Sigmoid colon (tissue), 7 donors: ENCODE data around the gene EPX. TPM values are rescaled to one million over a fixed set of nuclear protein-coding genes. Genes with fewer than 3 reads are reported as not detected.

Experiments
- DNase-seq: peaks from one replicate; pipeline ENCODE4 v3.0.0-alpha.2; 2019
- H3K27ac ChIP-seq, 4 donors: fragments of 200-600 bp; sonication (generic); one replicate each; pipeline ENCODE4 v1.5.1; 2016 to 2019; ENCODE audit warnings: mild to moderate bottlenecking in 1 of 4
- H3K27me3 ChIP-seq, 3 donors: fragments of 200-600 bp; sonication (generic); one replicate each; pipeline ENCODE4 v1.5.1; 2019; ENCODE audit warnings: mild to moderate bottlenecking in 1 of 3
- H3K36me3 ChIP-seq, 4 donors: fragments of 200-600 bp; sonication (generic); one replicate each; pipeline ENCODE4 v1.5.1; 2016 to 2019
- H3K4me1 ChIP-seq, 4 donors: fragments of 200-600 bp; sonication (generic); one replicate each; pipeline ENCODE4 v1.5.1; 2017 to 2019
- H3K4me3 ChIP-seq, 4 donors: fragments of 200-600 bp; sonication (generic); one replicate each; pipeline ENCODE4 v1.5.1; 2017 to 2019; ENCODE audit warnings: mild to moderate bottlenecking in 2 of 4, moderate library complexity in 1 of 4
- H3K9me3 ChIP-seq, 4 donors: fragments of 200-600 bp in 3 of 4; sonication (generic) in 3 of 4; one replicate each; pipeline versions ENCODE4 v1.5.1 to v1.6.1; 2013 to 2019
- EP300 ChIP-seq, 4 donors: sonication (generic); formaldehyde crosslinking; IDR thresholded peaks; one replicate each; pipeline ENCODE4 v1.6.1; 2017; ENCODE audit warnings: antibody characterized with exemption in 4 of 4
- POLR2A ChIP-seq, 2 donors: fragments of 450-650 bp; IDR thresholded peaks; one replicate each; pipeline ENCODE4 v1.6.1; 2016; ENCODE audit warnings: antibody characterized with exemption in 2 of 2, mild to moderate bottlenecking in 2 of 2, moderate library complexity in 2 of 2
- POLR2AphosphoS5 ChIP-seq, 4 donors: sonication (generic); formaldehyde crosslinking; IDR thresholded peaks; one replicate each; pipeline ENCODE4 v1.6.1; 2017; ENCODE audit warnings: antibody characterized with exemption in 4 of 4
- WGBS, 2 donors: extraction: QIAGEN DNeasy Blood & Tissue Kit; methylation state at CpG; one replicate each; pipeline ENCODE4 v1.1.7; 2013; 5-methylcytosine and 5-hydroxymethylcytosine counted together
- intact Hi-C: fragments of 100-400 bp; cut with DNase I; formaldehyde crosslinking; loops from one replicate; pipeline ENCODE4 v1.15.1; 2023
- polyA plus RNA-seq, 3 donors: library from polyadenylated mRNA; stranded (reverse); fragments of 200-250 nt; gene quantifications; one replicate each; pipeline ENCODE4 v1.2.3, GENCODE V29; 2013
- total RNA-seq, 4 donors: library from RNA; depleted of rRNA; stranded (reverse); fragments of >200 nt; gene quantifications; one replicate each; pipeline ENCODE4 v1.1.0, GENCODE V29; 2016
- TF ChIP-seq, protein P1 (sequence below), 4 experiments: fragments of 450-650 bp in 3 of 4; fragments of 200-600 bp in 1 of 4; IDR thresholded peaks; one replicate each; pipeline ENCODE4 v1.5.1; 2016 to 2019; ENCODE audit warnings: antibody characterized with exemption in 4 of 4, mild to moderate bottlenecking in 3 of 4, moderate library complexity in 2 of 4
- donor health status: healthy with polysubstance abuse.
- donor health status: Bipolar disorder and iron deficiency.
- donor health status: healthy.

EPX gene
- total and polyA plus RNA-seq, 7 donors = 0.03 TPM; not detected in 6

GRCh38 chr17:58252141-58252540, 59.6 kb downstream of the EPX start:
- Histone ChIP-seq H3K4me1 (peaks cover 0 to 13% (median 12%) of the 10 kb centered on the region in 4 donors), H3K27me3 (peaks cover 0 to 30% (median 14%) of the 10 kb centered on the region in 3 donors)
- WGBS, 2 donors = 65 to 77% methylated on average over 9 of the region's 9 CpGs

GRCh38 chr17:58253082-58253481, 60.6 kb downstream of the EPX start:
- Histone ChIP-seq H3K9me3 (no peaks in the 10 kb centered on the region), H3K4me1 (peaks cover 0 to 13% (median 12%) of the 10 kb centered on the region in 4 donors), H3K27ac (no peak overlapping the region), H3K36me3 (no peaks in the 10 kb centered on the region), H3K27me3 (peaks cover 0 to 30% (median 14%) of the 10 kb centered on the region in 3 donors), H3K4me3 (no peak overlapping the region)
- no peak for DNase-seq
- WGBS, 2 donors = 76 to 85% methylated on average over 3 of the region's 3 CpGs
- intact Hi-C loops = no loop called here
- TF ChIP-seq POLR2AphosphoS5 (IDR thresholded peaks at IDR 0.05) (no peak), EP300 (IDR thresholded peaks at IDR 0.05) (no peak), POLR2A (IDR thresholded peaks at IDR 0.05) (no peak)
- TF ChIP-seq, protein P1, sequence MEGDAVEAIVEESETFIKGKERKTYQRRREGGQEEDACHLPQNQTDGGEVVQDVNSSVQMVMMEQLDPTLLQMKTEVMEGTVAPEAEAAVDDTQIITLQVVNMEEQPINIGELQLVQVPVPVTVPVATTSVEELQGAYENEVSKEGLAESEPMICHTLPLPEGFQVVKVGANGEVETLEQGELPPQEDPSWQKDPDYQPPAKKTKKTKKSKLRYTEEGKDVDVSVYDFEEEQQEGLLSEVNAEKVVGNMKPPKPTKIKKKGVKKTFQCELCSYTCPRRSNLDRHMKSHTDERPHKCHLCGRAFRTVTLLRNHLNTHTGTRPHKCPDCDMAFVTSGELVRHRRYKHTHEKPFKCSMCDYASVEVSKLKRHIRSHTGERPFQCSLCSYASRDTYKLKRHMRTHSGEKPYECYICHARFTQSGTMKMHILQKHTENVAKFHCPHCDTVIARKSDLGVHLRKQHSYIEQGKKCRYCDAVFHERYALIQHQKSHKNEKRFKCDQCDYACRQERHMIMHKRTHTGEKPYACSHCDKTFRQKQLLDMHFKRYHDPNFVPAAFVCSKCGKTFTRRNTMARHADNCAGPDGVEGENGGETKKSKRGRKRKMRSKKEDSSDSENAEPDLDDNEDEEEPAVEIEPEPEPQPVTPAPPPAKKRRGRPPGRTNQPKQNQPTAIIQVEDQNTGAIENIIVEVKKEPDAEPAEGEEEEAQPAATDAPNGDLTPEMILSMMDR (IDR thresholded peaks at IDR 0.05) = no peak

More at GRCh38 chr17:58252141-58252540, 59.6 kb downstream of the EPX start:
- DNase-seq = no peak
- Histone ChIP-seq H3K36me3 (no peaks in the 10 kb centered on the region), H3K4me3 (no peak overlapping the region), H3K9me3 (no peaks in the 10 kb centered on the region), H3K27ac (no peak overlapping the region)
- TF ChIP-seq, protein P1 (IDR thresholded peaks at IDR 0.05) = no peak
- TF ChIP-seq POLR2AphosphoS5 (IDR thresholded peaks at IDR 0.05) (no peak), POLR2A (IDR thresholded peaks at IDR 0.05) (no peak)
- intact Hi-C loops = no loop called here

Other genes starting within 250 kb of the EPX start
- 10 to 100 TPM; 29.5 to 64.0 (median 33.7) TPM for gene CUEDC1, start 237.3 kb upstream of the EPX start, total RNA-seq
- gene CUEDC1, start 237.3 kb upstream of the EPX start, polyA plus RNA-seq = 10 to 100 TPM in 2 of 3 donors, 1 to 10 TPM in 1; 3.0 to 20.0 (median 11.4) TPM
- gene VEZF1, start 204.5 kb upstream of the EPX start, total RNA-seq = 100 to 1,000 TPM in 3 of 4 donors, 10 to 100 TPM in 1; 99.8 to 120 (median 105) TPM
- gene VEZF1, start 204.5 kb upstream of the EPX start, polyA plus RNA-seq = 10 to 100 TPM; 17.8 to 24.8 (median 21.0) TPM
- gene SRSF1, start 185.5 kb upstream of the EPX start, total RNA-seq = 100 to 1,000 TPM; 138 to 214 (median 151) TPM
- gene SRSF1, start 185.5 kb upstream of the EPX start, polyA plus RNA-seq = 100 to 1,000 TPM in 1 of 3 donors, 10 to 100 TPM in 2; 90.6 to 125 (median 93.7) TPM
- gene DYNLL2, start 109.3 kb upstream of the EPX start, total RNA-seq = 10 to 100 TPM; 19.4 to 28.9 (median 22.8) TPM
- 10 to 100 TPM; 26.4 to 44.9 (median 32.1) TPM for gene DYNLL2, start 109.3 kb upstream of the EPX start, polyA plus RNA-seq
- not detected for gene OR4D1, start 44.3 kb upstream of the EPX start, total RNA-seq
- under 1 TPM in 1 of 3 donors, not detected in 2; 0.07 TPM for gene OR4D1, start 44.3 kb upstream of the EPX start, polyA plus RNA-seq
- not detected for gene OR4D2, start 25.7 kb upstream of the EPX start, total RNA-seq
- gene OR4D2, start 25.7 kb upstream of the EPX start, polyA plus RNA-seq = not detected
- 10 to 100 TPM in 1 of 4 donors, 1 to 10 TPM in 3; 6.1 to 11.0 (median 8.4) TPM for gene MKS1, start 26.5 kb downstream of the EPX start, total RNA-seq
- 1 to 10 TPM; 3.0 to 10.0 (median 6.6) TPM for gene MKS1, start 26.5 kb downstream of the EPX start, polyA plus RNA-seq
- not detected for gene LPO, start 45.9 kb downstream of the EPX start, total RNA-seq
- not detected for gene LPO, start 45.9 kb downstream of the EPX start, polyA plus RNA-seq
- under 1 TPM in 1 of 4 donors, not detected in 3; 0.36 TPM for gene MPO, start 88.2 kb downstream of the EPX start, total RNA-seq
- under 1 TPM in 1 of 3 donors, not detected in 2; 0.44 TPM for gene MPO, start 88.2 kb downstream of the EPX start, polyA plus RNA-seq
- 10 to 100 TPM; 12.5 to 28.4 (median 17.0) TPM for gene TSPOAP1, start 136.1 kb downstream of the EPX start, total RNA-seq
- 1 to 10 TPM in 2 of 3 donors, under 1 TPM in 1; 0.69 to 7.2 (median 3.6) TPM for gene TSPOAP1, start 136.1 kb downstream of the EPX start, polyA plus RNA-seq
- 10 to 100 TPM; 50.5 to 65.3 (median 57.4) TPM for gene SUPT4H1, start 159.5 kb downstream of the EPX start, total RNA-seq
- 100 to 1,000 TPM in 1 of 3 donors, 10 to 100 TPM in 2; 90.1 to 114 (median 99.3) TPM for gene SUPT4H1, start 159.5 kb downstream of the EPX start, polyA plus RNA-seq
- gene RNF43, start 224.8 kb downstream of the EPX start, total RNA-seq = under 1 TPM in 3 of 4 donors, not detected in 1; 0.14 to 0.33 (median 0.28) TPM
- 10 to 100 TPM in 1 of 3 donors, 1 to 10 TPM in 2; 6.5 to 19.3 (median 7.2) TPM for gene RNF43, start 224.8 kb downstream of the EPX start, polyA plus RNA-seq